HepG2 (cell line): ENCODE results near the gene B4GALT1. TPM values are rescaled to one million over a fixed set of nuclear protein-coding genes. Genes with fewer than 3 reads are reported as not detected.

ENCODE experiments used
- ATAC-seq: fragments of 200-7000 bp; cut with Tn5 transposase; 3 replicates; pipeline ENCODE4 v1.9.1; 2020; ENCODE audit warnings: mild to moderate bottlenecking, moderate library complexity
- BruUV-seq: library from RNA; stranded (reverse); fragments of 400-500 nt; replicated peaks from 2 replicates; lab custom pipeline; 2021; lab: Mats Ljungman, UMichigan
- CTCF ChIA-PET: fragments of 300-600 bp; formaldehyde crosslinking; extraction: SDS; loops from one replicate; lab custom pipeline; 2021; ENCODE audit warnings: low total read pairs, inconsistent platforms, low intra/inter-chr PET ratio; lab: Yijun Ruan, JAX
- POLR2A ChIA-PET: fragments of 350-600 bp; sonication (Branson Sonifier 250); formaldehyde crosslinking; loops from one replicate; lab custom pipeline; 2020; ENCODE audit warnings: antibody characterized with exemption, inconsistent platforms; lab: Yijun Ruan, JAX
- DNase-seq: peaks from one replicate; pipeline ENCODE4 v3.0.0-alpha.2; 2015; ENCODE audit warnings: low spot score
- FAIRE-seq: peaks from 3 replicates; lab custom pipeline; 2011; peaks lifted over from hg19 to GRCh38; lab: Jason Lieb, UNC
- H2AFZ ChIP-seq: one replicate; pipeline ENCODE4 v1.6.1; 2011; ENCODE audit warnings: low read length, inconsistent platforms
- H3K27ac ChIP-seq: fragments of 300-600 bp; 3 replicates; pipeline ENCODE4 v1.8.0; 2011; ENCODE audit warnings: mixed run types, mild to moderate bottlenecking, mixed read lengths, low read length, inconsistent platforms; ENCODE audit not compliant: insufficient read depth; ENCODE audit errors: extremely low read length
- H3K27me3 ChIP-seq, 2 experiments: fragments of 200-600 bp in 1 of 2; 2 replicates in 1 of 2; 3 replicates in 1 of 2; pipeline versions ENCODE4 v1.6.0 to v1.8.0; 2011; ENCODE audit warnings: low read length in 2 of 2, mild to moderate bottlenecking in 2 of 2, moderate library complexity in 2 of 2, inconsistent platforms in 1 of 2; ENCODE audit not compliant: insufficient read depth in 2 of 2, control insufficient read depth in 1 of 2
- H3K36me3 ChIP-seq, 2 experiments: fragments of 200-600 bp in 1 of 2; replicated peaks in 1 of 2; 2 replicates in 1 of 2; 3 replicates in 1 of 2; pipeline versions ENCODE4 v1.5.1 to v1.8.0; 2011; ENCODE audit warnings: low read length in 2 of 2, inconsistent platforms in 1 of 2; ENCODE audit not compliant: insufficient read depth in 2 of 2, control insufficient read depth in 1 of 2
- H3K4me1 ChIP-seq: 2 replicates; pipeline ENCODE4 v1.5.1; 2012; ENCODE audit warnings: low read length, inconsistent platforms; ENCODE audit not compliant: insufficient read depth
- H3K4me2 ChIP-seq: 2 replicates; pipeline ENCODE4 v1.6.0; 2011; ENCODE audit warnings: low read depth, low read length, inconsistent platforms
- H3K4me3 ChIP-seq, 3 experiments: fragments of 200-600 bp in 1 of 3; sonication (generic), shearing (Covaris generic) in 1 of 3; replicated peaks in 1 of 3; 2 replicates each; pipeline ENCODE4 v1.5.1; 2011 to 2016; ENCODE audit warnings: low read length in 3 of 3, inconsistent platforms in 2 of 3, low read depth in 2 of 3, mild to moderate bottlenecking in 2 of 3, control low read depth in 1 of 3, mixed read lengths in 1 of 3; ENCODE audit not compliant: insufficient read depth in 1 of 3
- H3K79me2 ChIP-seq: one replicate; pipeline ENCODE4 v1.6.1; 2011; ENCODE audit warnings: low read length, inconsistent platforms; ENCODE audit not compliant: insufficient read depth
- H3K9ac ChIP-seq: 2 replicates; pipeline ENCODE4 v1.6.0; 2011; ENCODE audit warnings: mild to moderate bottlenecking, low read depth, low read length, inconsistent platforms; ENCODE audit not compliant: insufficient read depth
- H3K9me3 ChIP-seq: 2 replicates; pipeline ENCODE4 v1.5.1; 2012; ENCODE audit warnings: mild to moderate bottlenecking, low read length
- H4K20me1 ChIP-seq: 2 replicates; pipeline ENCODE4 v1.6.0; 2011; ENCODE audit warnings: inconsistent platforms, mild to moderate bottlenecking, low read length, moderate library complexity; ENCODE audit not compliant: insufficient read depth
- KAT8 ChIP-seq: IDR thresholded peaks from 2 replicates; pipeline ENCODE4 v1.6.1; 2016; ENCODE audit warnings: missing genetic modification reagents, missing compliant biosample characterization
- MIER2 ChIP-seq: IDR thresholded peaks from 2 replicates; pipeline ENCODE4 v1.6.1; 2016; ENCODE audit warnings: missing biosample characterization, missing genetic modification reagents
- SRF ChIP-seq: IDR thresholded peaks from 2 replicates; pipeline ENCODE4 v1.6.1; 2011; ENCODE audit warnings: mild to moderate bottlenecking, low read depth, low read length, moderate library complexity
- TBX3 ChIP-seq: fragments of 450-650 bp; IDR thresholded peaks from 2 replicates; pipeline ENCODE4 v1.6.1; 2017; ENCODE audit warnings: antibody characterized with exemption, mild to moderate bottlenecking, inconsistent platforms, borderline replicate concordance
- ZEB1 ChIP-seq: IDR thresholded peaks from 2 replicates; pipeline ENCODE4 v1.6.1; 2012; ENCODE audit warnings: mild to moderate bottlenecking, low read depth, inconsistent platforms; ENCODE audit not compliant: insufficient replicate concordance
- ZFP90 ChIP-seq: sonication (generic); formaldehyde crosslinking; IDR thresholded peaks from 2 replicates; pipeline ENCODE4 v1.8.0; 2022; ENCODE audit warnings: missing genetic modification reagents, mild to moderate bottlenecking, inconsistent platforms, borderline replicate concordance
- ZNF207 ChIP-seq: fragments of 450-650 bp; IDR thresholded peaks from 2 replicates; pipeline ENCODE4 v1.6.1; 2016; ENCODE audit warnings: antibody characterized with exemption, borderline replicate concordance
- ZNF382 ChIP-seq: sonication (generic); formaldehyde crosslinking; IDR thresholded peaks from 2 replicates; pipeline ENCODE4 v1.5.0; 2020; ENCODE audit warnings: missing genetic modification reagents, mild to moderate bottlenecking, borderline replicate concordance
- ZNF432 ChIP-seq: sonication (generic); formaldehyde crosslinking; IDR thresholded peaks from 2 replicates; pipeline ENCODE4 v1.5.0; 2020; ENCODE audit warnings: missing genetic modification reagents, mild to moderate bottlenecking, borderline replicate concordance
- ZNF446 ChIP-seq: sonication (generic); formaldehyde crosslinking; IDR thresholded peaks from 2 replicates; pipeline ENCODE4 v1.5.0; 2020; ENCODE audit warnings: mild to moderate bottlenecking, missing genetic modification reagents
- ZNF790 ChIP-seq: sonication (generic); formaldehyde crosslinking; IDR thresholded peaks from 2 replicates; pipeline ENCODE4 v1.8.0; 2022; ENCODE audit warnings: missing genetic modification reagents, mild to moderate bottlenecking, borderline replicate concordance
- WGBS: methylation state at CpG from one replicate; pipeline ENCODE4 v1.1.6; 2017; ENCODE audit warnings: low lambda C conversion rate; 5-methylcytosine and 5-hydroxymethylcytosine counted together
- in situ Hi-C: cut with HindIII; loops from 2 replicates; pipeline ENCODE4 v1.10.0; 2017; ENCODE audit warnings: low pct_unique_long_range_greater_than_20kb; ENCODE audit not compliant: extremely low pct_ligation_motif_present
- intact Hi-C: fragments of 100-400 bp; cut with micrococcal nuclease; formaldehyde crosslinking; loops from one replicate; pipeline ENCODE4 v1.10.0; 2022; ENCODE audit not compliant: unreplicated experiment
- polyA plus RNA-seq, 8 experiments: library from polyadenylated mRNA; depleted of rRNA in 3 of 8; stranded (reverse) in 7 of 8; unstranded in 1 of 8; fragments of >200 nt; fragmentation: Illumina TruSeq in 4 of 8; extraction: Trizol in 4 of 8; gene quantifications; 2 replicates each; pipeline versions ENCODE4 v1.2.1 to v1.2.3, GENCODE V29; 2011 to 2016; ENCODE audit warnings: low read depth in 4 of 8, missing spikeins in 1 of 8, mixed read lengths in 1 of 8; ENCODE audit not compliant: insufficient read depth in 1 of 8
- total RNA-seq, 5 experiments: library from RNA; depleted of rRNA; stranded (reverse); fragments of >200 nt; fragmentation: Illumina TruSeq; extraction: Trizol; gene quantifications; 2 replicates each; pipeline ENCODE4 v1.2.3, GENCODE V29; 2016; ENCODE audit warnings: low read depth in 1 of 5

The B4GALT1 gene
- total and polyA plus RNA-seq, 2 of the 13 experiments (the other 11 are each of a cell fraction or from before 2014, with no cell fraction given), result 15.7 to 33.5 TPM

GRCh38 chr9:33182519-33182918 lies 15.4 kb upstream of the B4GALT1 start:
- no peaks in the 10 kb centered on the region for H4K20me1 ChIP-seq
- BruUV-seq, result no TSS peak
- in situ Hi-C loops, result no loop called here
- WGBS, result 67% methylated on average over 2 of the region's 2 CpGs
- POLR2A ChIA-PET, result no interaction called here
- no peak overlapping the region for H3K9ac ChIP-seq
- ATAC-seq (no peak), DNase-seq (no peak)
- no peaks in the 10 kb centered on the region for H3K79me2 ChIP-seq
- no peaks in the 10 kb centered on the region for H3K36me3 ChIP-seq
- H3K9me3 ChIP-seq, result no peaks in the 10 kb centered on the region
- CTCF ChIA-PET, result no interaction called here
- no peak overlapping the region for H3K4me2 ChIP-seq
- intact Hi-C loops, result no loop called here
- no peak overlapping the region for H3K27ac ChIP-seq
- no peak overlapping the region for H3K4me3 ChIP-seq
- TF ChIP-seq ZNF446 (CRISPR knock-in tag) (no peak), SRF (no peak), KAT8 (CRISPR knock-in tag) (no peak), ZNF790 (no peak), ZNF382 (CRISPR knock-in tag) (no peak), ZFP90 (CRISPR knock-in tag) (no peak), ZNF432 (CRISPR knock-in tag) (no peak), ZEB1 (no peak), TBX3 (no peak), ZNF207 (no peak), MIER2 (no peak)
- TF ChIP-seq, all 625 proteins: peak for 0
- no peak overlapping the region for H2AFZ ChIP-seq
- peaks cover 18% of the 10 kb centered on the region; the same call in 1 of the 2 replicates for H3K4me1 ChIP-seq
- H3K27me3 ChIP-seq, result no peaks in the 10 kb centered on the region; a peak in 2 of 5 replicates
- FAIRE-seq, result no peak
